ENCODE results near the gene SCUBE3.

The SCUBE3 gene

DNA sequence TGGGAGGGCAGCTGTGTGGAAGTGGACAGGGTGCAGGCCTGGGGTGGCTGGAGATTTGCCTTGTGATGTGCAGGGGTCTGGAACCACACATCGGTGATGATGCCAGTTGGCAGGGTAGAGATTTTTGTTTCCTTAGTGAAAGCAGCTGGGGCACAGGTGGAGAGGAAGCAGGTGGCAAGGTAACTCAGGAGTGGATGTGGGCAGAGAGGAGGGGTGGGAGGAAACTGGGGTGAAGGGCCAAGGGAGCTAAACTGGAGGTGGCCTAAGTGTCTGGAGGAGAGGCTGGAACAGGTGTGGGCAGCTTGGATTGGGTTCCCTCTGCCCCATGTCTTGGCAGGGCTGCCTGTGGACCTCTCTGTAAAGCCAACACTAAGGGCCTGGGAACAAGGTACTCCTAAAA is 4.7 kb upstream of the SCUBE3 start:
- in situ Hi-C loops (cut with MboI; ENCODE audit: low sequenced_read_pairs), result no loop called here

DNA sequence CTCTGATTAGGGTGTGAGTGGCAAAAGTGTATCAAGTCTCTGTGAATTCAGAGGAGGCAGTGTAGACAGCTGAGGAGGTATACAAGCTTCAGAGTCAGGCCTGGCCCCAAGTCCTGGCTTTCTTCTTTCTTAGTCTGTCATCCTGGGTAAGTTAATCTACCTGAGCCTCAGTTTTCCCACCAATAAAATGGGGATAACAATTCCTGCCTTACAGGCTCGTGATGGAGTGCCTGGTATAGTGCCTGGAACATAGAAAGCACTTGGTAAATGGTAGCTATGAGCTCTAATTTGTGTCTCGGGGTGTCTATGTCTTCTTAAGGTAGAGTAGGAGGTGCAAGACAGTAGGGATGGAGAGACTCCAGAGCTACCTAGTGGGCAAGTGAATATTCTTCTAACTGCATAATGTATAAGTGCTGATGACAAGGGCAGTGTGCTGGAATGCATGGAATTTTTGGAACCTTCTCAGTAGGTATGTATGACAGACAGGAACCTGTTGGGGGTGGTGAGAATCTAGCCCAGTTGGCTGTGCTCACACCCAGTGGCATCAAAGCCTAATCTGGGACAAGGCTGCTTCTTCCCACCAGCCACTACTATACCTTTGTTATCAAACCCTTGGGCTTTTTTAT is 4.0 kb upstream of the SCUBE3 start:
- in situ Hi-C loops (cut with MboI; ENCODE audit: low sequenced_read_pairs), result no loop called here

DNA sequence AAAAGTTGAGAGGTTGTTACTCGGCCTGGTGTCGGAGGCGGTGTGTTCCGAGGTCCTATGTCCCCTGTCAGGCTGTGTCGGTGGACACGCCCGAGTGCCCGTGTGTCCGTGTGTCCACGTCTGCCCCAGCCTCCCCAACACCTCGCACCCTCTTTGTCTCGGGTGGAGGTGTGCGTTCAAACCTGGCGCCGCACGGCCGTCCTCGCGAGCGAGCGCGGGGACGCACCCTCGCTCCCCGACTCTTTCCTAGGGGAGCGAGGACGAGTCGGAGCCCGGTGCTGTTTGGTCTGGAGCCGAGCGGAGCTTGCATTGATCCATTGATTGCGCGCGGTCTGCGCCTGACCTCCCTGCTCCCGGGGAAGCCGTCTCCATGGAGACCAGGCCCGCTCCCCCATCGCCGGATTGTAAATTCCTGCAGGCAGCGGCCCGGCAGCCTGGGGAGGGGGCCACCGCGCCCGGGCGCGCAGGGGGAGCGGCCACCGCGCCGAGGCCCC is 411 bp upstream of the SCUBE3 start:
- in situ Hi-C loops (cut with MboI; ENCODE audit: low sequenced_read_pairs), result no loop called here

DNA sequence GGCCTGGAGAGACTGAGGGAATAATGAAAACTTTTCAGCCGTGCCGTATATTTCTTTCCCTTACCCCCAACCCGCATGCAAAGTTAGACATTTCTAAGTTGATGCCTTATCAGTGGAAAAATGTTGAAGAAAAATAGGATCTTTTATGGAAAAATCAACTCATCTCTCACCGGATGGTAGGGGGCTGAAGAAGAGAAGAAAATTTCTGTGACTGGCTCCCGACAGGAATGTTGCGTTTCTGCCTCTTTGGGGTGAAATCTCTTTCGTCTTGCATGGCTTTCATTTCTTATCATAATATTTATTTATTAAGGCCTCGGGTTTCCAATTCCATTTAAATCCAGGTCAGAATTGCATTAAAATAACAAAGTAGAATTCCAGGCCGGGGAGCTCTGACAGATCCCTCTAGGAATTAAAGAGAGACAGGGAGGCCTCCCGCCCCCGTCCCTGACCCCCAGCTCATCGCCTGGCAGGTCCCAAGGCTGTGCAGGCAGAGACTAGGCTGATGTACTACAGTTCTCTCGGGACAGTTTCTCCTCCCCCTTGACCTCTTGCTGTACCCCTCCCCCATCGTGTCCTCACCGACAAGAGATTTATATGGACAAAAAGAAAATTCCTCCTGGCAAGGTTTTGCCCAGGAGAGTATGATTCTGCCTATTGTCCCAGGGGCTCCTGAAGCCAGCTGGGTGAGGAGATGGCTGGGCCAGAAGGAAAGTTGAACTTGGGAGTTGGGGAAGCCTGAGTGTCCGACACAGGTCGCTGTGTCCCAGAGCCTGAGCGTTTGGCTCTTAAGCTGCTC is 1.3 kb downstream of the SCUBE3 start:
- in situ Hi-C loops (cut with MboI; ENCODE audit: low sequenced_read_pairs), result no loop called here

DNA sequence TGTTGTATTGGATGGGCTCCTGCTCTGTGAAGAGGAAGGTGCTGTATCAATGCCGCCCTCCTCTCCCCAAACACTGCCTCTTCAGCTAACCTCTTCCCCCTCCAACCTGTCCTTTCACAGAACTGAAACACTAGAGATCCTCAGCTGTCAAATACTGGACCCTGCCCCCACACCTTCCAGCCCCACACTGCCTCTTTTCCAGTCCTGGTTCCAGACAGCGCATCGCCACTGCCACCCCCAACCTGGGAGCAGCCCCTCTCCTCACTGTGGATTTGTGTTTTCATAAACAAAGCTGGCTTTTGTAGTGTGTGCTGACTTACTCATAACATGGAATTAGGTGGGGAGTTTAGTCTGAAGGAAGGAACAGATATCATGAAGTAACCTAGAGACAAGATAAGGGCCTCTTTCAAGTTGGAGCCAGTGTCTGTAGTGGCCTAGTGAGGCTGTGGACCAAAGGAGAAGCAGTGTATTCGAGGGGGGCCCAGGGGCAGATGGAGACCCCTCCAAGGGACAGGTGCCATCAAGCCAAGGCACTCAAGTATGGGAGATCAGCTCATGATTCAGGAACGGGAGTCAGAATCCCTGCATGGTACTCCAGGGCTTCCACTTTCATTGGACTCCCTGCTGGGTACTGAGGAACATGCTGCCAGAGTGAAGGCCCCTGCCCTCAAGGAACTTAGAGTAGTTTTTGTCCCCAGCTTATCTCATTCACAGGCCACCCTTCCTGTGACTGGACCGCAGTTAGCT is 2.1 kb downstream of the SCUBE3 start:
- in situ Hi-C loops (cut with MboI; ENCODE audit: low sequenced_read_pairs), result no loop called here

DNA sequence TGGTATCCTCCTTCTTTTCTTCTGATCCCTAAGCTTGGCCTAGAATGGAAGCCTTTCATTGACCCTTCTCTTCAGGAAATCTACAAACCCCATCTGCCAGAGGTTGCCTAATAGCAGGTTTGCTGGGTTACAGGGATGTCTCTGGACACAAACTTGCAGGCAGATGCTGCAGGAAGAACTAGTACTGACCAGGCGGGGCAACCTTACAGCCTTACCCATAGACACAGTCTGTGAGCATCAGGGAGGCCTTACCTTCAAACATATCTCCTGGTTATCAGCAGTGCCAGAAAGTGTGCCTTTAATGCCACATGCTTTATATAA is 2.6 kb downstream of the SCUBE3 start:
- in situ Hi-C loops (cut with MboI; ENCODE audit: low sequenced_read_pairs), result no loop called here

DNA sequence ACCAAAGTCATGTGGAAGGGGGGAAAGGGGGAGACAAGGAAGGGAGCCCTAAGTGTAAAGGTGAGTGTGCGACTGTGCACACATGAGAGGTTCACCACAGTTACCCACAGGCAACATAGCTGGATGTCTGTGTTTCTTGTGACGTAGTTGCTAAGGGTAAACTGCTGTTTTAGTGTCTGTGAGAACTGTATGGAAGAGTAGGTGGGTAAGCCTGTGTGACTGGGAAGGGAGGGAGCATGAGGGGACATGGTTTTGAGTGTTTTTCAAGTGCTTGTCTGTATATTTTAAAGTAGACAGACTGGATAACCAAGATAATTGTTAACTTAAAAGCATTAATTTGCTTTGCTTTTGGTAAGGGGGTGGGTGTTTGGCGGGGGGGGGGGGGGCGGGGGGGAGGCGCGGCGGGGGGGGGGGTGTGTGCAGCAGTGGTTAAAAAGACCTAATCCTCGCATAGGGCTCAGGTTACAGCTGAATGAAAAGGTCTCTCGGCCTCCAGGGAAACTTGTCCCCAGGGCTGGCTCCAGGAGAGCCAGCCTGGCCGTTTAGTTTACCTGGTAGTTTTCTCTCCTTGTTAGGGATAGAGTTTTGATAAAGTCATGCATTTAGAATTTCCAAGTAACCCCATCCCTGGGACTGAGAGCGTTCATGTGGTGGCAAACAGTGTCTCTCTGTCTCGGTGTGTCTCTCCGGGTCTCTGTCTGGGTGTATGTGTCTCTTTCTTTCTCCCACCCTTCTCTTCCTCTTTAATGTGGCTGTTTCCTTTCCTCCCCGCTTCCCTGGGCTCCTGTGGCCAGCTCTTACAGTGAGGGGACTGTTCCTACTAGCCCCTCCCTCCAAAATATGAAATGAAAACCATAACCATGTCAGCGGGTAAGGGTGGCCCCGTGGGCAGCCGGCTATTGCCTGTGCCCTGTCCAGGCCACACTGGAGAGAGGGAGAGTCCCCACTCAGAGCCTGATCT is 3.4 kb downstream of the SCUBE3 start:
- in situ Hi-C loops (cut with MboI; ENCODE audit: low sequenced_read_pairs), result no loop called here

DNA sequence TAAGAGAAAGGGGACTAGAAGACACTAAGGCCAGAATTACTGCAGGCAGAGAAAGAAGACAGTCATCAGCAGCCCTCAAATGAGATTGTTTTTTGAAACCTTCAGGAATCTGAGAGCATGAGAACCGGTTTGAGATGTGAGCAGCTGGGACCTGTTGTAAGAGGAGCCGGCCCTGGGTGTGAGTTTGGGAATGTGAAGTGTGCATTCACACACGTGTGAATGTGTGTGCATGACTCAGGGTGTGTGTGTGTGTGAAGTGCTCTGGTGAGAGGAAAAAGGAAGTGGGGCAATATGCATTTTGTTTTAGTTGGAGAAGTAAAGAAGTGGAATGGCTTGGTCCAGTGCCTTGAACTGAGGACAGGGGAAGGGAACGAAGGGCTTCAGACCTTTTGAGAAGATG is 4.3 kb downstream of the SCUBE3 start:
- in situ Hi-C loops (cut with MboI; ENCODE audit: low sequenced_read_pairs), result no loop called here

DNA sequence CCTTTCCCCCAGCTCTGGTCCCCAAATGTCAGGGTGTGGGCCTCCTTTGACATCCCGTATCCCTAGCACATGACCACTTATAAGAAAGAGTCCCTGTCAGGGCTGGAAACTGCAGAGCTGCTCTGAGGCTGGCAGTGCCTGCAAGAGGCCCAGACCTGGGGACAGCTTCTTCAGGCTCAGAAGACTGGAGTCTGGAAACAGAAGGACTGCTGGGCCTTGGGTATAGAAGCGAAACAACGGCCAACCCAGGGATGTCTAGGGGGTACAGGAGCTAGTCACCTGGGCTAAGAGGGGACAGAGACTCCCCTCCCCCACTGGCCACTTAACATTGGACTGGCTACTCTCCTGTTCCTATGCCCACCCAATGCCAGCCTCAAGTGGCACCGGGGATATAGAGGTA is 4.7 kb downstream of the SCUBE3 start:
- in situ Hi-C loops (cut with MboI; ENCODE audit: low sequenced_read_pairs), result no loop called here

DNA sequence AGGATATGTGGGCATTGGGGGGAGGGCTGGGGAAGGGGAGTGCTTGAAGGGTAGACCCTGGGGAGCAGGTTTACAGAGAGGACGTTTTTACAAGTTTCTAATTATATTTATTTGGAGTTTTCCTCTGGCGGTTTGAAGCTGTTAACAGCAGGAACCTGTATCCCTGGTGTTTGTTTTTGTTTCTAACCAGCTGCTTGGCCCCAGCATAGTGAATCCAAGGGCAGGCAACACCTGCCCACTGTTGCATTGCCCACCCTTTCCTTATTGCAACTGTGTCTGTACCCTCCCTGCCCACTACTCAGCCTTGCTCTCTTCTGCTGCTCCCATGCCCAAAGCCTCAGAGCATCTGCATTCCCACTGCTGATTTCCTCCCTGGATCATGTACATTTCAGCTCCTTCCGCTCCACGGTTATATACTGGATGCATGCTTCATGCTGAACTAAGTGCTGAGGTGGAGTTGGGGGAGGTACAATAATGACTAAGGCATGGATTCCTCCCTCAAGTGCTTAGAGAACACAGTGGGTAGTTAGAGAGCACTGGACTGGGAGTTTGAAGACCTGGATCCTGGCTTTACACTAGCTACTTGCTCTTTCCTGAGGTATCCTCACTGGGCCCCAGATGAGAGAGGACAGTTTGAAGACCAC is 6.0 kb downstream of the SCUBE3 start:
- in situ Hi-C loops (cut with MboI; ENCODE audit: low sequenced_read_pairs), result no loop called here

DNA sequence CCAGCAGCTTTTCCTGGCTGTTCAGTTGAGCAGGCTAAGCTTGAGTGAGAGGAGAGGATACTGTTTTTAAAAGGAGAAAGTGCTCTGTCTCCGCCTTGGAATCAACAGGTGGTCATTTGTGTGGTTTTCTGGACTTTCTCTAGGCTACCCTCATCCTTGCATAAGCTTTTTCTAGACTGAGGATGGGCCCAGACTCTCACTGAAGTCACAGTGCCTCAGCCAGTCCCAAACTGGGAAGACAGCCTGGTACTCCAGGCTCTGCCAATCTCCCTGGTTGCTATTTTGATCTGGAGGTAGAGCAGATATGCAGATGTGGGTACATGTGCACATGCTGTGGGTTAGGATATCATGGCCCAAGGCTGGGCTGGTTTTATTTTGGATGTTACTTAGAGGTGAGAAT is 7.0 kb downstream of the SCUBE3 start:
- in situ Hi-C loops (cut with MboI; ENCODE audit: low sequenced_read_pairs), result no loop called here

DNA sequence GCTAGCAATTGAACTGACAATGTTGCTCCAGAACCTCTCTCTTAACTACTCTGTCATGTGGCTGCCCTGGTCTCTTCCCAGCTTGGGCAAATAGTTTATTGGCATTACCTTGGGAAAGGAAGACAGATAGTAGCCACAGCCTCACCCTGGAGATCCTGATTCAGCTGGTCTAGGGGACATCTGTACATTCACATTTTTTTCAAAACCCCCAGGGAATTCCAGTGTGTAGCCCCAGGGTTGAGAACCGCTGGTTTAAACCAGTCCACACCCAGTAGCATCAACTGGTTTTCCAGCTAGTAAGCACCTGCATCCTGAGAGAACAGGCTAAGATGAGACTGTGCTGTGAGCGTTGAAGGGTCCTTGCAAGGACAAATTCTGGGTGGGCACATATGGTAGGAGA is 9.6 kb downstream of the SCUBE3 start:
- in situ Hi-C loops (cut with MboI; ENCODE audit: low sequenced_read_pairs), result no loop called here

DNA sequence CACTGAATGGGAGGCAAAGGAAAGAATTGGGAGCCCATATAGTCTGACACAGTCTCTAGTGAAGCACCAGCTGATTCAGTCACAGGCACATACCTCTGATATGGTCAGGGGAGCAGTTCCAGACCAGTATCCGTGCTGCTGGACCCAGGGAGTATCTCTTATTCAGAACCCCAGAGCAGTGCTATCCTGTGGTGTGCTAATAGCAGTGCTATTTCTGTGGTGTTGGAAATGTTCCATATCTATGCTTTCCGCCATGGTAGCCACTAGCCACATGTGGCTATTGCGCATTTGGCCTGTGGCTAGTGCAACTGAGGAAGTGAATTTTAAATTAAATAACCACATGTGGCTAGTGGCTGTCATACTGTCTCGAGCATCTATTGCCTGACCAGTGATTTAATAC is 11.0 kb downstream of the SCUBE3 start:
- in situ Hi-C loops (cut with MboI; ENCODE audit: low sequenced_read_pairs), result no loop called here

DNA sequence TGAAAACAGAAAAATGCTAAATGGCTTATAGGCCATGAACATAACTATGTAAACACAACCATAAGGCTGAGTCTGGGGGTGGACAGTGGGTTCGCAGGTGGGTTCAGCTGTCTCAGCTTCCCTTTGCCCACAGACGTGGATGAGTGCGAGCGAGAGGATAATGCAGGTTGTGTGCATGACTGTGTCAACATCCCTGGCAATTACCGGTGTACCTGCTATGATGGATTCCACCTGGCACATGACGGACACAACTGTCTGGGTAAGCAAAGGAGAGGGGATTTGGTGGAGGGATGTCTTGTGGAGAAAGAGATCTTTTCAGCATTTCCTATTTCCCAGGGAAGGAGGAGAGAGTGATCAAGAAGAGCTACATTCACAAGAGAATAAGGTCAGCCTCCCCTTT is 14.7 kb downstream of the SCUBE3 start:
- in situ Hi-C loops (cut with MboI; ENCODE audit: low sequenced_read_pairs), result no loop called here

DNA sequence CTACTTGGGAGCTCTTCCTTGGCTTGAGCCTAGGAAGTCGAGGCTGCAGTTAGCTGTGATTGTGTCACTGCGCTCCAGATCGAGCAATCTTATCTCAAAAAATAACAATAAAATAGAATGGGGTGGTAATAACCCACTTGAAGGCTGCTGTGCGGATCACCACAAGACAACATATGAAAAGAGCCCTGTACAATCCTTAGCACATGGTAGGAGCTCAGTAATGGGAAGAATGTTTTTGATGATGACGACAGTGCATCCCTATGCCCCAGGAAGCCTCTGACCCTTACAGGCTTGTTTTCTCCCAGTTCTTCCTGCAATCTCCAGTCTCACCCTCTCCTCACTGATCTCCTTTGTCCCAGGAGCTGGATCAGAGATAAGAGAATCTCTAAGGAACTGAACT is 15.5 kb downstream of the SCUBE3 start:
- in situ Hi-C loops (cut with MboI; ENCODE audit: low sequenced_read_pairs), result no loop called here

DNA sequence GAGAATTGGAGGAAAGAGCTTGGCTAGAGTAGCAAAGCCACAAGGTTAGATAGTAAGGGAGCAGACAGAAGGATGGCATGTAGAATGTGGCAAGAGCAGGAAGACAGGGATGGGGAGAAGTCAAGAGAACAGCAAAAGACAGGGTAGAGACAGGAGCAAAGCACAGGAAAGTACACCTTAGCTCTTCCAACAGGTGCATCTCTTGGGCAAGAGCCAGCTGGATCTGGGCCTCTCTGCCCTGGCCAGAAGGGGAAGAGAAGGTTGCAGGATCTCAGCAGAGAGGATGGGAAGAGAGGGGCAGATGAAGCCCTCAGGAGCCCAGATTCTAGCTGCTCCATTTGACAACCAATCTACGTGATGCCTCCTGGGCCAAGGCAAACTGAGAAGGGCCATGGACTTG is 16.7 kb downstream of the SCUBE3 start:
- in situ Hi-C loops (cut with MboI; ENCODE audit: low sequenced_read_pairs), result no loop called here

DNA sequence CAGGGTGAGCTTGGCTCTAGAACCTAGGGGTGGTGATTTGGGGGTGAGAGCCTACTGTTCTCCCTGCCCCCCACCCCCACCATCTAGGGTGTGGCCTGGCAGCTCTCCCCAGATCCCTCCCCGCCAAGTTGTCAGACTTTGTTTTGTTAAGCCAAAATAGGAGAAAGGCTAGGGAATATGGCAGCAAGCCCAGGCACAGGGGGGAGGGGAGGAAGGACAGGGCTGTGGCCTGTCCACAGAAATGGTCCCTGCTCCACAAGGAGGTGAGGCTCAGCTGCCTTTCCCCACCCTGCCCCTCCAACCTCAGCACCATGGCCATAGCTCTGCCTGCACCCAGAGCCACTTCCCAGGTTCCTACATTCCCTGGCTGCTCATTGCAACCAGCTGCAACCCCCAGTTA is 17.2 kb downstream of the SCUBE3 start:
- in situ Hi-C loops (cut with MboI; ENCODE audit: low sequenced_read_pairs), result no loop called here

DNA sequence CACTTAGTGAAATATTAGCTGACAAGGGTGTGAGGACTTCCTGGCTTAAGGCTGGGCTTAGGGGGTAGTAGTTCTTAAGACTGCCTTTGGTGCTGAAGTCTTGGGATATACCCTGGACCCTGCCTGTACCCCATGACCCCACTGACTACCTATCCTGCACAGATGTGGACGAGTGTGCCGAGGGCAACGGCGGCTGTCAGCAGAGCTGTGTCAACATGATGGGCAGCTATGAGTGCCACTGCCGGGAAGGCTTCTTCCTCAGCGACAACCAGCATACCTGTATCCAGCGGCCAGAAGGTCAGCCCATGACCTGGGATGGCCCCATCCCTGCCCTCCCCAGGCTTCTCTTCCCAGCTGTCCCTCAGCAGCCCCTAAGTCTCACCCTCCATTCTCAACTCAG is 17.8 kb downstream of the SCUBE3 start:
- in situ Hi-C loops (cut with MboI; ENCODE audit: low sequenced_read_pairs), result no loop called here

DNA sequence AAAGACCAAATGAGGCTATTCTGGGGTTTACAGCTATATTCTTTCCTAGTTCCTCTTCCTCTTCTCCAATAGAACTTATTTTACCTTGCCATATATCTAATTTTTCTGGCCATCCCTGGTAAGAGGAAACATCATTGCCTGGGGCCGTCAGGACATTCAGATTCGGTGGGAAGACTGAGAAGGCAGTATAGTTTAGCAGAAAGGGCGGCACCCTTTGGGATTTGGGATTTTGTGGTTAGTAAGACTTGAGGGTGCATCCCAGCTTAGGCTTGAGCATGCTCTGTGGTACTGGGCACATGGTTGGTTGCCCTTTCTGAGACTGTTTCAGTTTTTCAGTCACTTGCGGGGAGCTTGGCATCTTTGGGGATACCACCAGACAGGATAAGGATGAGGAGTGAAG is 21.1 kb downstream of the SCUBE3 start:
- in situ Hi-C loops (cut with MboI; ENCODE audit: low sequenced_read_pairs), result no loop called here

DNA sequence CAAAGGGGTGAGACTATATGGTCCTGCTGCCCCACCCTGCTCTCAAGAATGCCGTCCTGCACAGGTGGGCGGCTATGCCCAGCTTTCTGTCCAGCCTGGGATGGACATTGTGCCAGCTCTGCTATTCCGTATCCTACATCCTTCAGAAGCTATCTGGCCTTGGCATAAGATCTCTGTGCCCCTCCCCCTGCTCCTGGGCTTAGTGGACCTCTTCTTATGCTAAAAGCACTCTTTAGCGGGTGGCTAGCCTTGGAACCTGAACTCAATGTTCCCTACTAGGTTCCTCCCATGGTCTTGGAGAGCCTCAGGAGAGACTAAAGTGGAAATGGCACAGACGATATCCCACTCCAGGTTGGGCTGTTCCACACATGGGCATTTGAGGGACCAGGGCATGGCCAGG is 22.5 kb downstream of the SCUBE3 start:
- in situ Hi-C loops (cut with MboI; ENCODE audit: low sequenced_read_pairs), result no loop called here
